Uterus (tissue), 2 donors: ENCODE measurements around the gene CRYGB.

Experiments used
- POLR2A ChIP-seq, 2 donors: fragments of 450-650 bp; IDR thresholded peaks; one replicate each; pipeline ENCODE4 v1.6.1; 2016; ENCODE audit warnings: antibody characterized with exemption in 2 of 2, mild to moderate bottlenecking in 1 of 2, moderate library complexity in 1 of 2
- TF ChIP-seq, protein P1 (sequence below), 4 experiments: fragments of 200-600 bp in 2 of 4; fragments of 450-650 bp in 2 of 4; sonication (generic) in 2 of 4; IDR thresholded peaks; one replicate each; pipeline ENCODE4 v1.5.1; 2016 to 2019; ENCODE audit warnings: antibody characterized with exemption in 4 of 4, mild to moderate bottlenecking in 2 of 4, moderate library complexity in 1 of 4

DNA sequence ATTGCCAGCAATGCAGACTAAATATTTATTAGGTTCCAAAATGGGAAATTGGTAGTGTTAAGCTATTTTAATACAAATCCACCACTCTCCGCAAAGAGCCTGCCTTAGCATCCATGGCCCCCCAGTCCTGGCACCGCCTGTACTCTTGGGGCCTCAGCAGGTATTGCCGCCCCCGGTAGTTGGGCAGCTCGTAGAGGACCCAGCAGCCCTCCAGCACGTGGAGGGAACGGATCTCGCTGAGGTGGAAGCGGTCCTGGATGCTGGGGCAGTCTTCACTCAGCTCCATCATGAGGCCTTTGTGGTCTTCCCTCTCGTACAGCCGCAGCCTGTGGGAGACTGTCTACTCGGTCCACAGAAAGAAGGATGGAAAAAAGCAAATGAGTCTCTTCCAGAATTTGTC, 17.8 kb downstream of the CRYGB start:
- TF ChIP-seq, protein P1, sequence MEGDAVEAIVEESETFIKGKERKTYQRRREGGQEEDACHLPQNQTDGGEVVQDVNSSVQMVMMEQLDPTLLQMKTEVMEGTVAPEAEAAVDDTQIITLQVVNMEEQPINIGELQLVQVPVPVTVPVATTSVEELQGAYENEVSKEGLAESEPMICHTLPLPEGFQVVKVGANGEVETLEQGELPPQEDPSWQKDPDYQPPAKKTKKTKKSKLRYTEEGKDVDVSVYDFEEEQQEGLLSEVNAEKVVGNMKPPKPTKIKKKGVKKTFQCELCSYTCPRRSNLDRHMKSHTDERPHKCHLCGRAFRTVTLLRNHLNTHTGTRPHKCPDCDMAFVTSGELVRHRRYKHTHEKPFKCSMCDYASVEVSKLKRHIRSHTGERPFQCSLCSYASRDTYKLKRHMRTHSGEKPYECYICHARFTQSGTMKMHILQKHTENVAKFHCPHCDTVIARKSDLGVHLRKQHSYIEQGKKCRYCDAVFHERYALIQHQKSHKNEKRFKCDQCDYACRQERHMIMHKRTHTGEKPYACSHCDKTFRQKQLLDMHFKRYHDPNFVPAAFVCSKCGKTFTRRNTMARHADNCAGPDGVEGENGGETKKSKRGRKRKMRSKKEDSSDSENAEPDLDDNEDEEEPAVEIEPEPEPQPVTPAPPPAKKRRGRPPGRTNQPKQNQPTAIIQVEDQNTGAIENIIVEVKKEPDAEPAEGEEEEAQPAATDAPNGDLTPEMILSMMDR (IDR thresholded peaks at IDR 0.05): no peak
- no peak for TF ChIP-seq POLR2A (IDR thresholded peaks at IDR 0.05)
